GM21390 (cell line): ENCODE data around the gene MS4A7.

Experiments used
- ATAC-seq: cut with Tn5 transposase; IDR thresholded peaks from one replicate; pipeline ENCODE4 v1.9.1; 2021; ENCODE audit not compliant: unreplicated experiment

Gene MS4A7

DNA sequence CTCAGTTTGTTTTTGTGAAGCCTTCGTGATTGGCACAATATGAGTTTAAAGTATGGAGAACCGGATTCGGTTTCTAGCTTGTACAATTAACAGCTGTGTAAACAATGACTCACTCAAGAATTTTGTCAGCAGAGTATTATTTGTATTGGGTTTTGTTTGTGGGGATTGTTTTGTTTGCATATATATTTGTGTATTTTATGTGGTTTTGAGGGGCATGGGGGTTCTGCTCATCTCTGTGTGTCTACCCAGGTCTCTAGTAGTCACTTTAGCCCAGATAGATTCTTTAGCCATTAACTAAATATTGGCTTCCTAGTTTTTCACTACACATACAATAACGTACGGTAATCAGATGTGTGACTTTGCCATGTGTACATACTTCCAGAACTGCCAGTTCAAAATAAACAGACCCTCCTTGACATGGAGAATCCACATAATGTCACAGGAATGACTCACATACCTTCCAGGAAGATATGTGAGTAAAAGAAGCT is 7.5 kb upstream of the MS4A7 start:
- no peak for ATAC-seq

DNA sequence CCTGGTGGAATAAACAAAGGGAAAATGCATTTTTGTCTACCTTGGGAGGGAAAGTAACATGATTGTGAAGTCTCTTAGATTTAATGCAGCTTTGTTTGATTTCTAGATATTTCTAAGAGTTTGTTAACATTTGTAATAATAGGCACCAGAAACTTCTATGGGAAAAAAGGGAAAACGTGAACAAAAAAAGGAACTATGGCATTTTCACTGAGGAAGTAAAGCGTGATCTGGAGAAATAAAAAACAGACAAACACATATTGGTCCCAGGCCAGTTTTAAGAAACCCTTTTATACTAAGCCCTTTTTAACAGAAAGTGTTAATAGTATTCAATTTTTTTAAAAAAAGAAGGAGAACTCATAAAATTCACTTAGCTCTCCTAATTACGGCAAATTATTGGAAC is 6.9 kb upstream of the MS4A7 start:
- ATAC-seq = no peak

DNA sequence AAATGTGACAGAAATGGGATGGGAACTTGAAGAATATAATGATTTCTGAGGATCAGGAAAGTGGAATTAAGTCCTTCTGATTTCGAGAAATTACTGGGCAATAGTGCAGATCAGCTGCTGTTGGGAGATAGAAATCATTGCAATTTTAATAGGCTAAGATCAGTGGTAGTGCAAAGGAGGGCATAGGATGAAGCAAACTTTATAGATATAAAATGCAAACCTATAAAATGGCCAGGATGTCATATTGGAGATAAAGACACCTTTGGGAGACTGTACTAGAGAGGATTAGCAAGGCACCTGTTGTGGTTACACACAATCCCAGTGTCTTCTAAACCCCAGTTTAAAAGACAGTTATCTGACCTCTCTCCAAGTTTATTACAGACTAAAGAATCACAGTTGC is 6.5 kb upstream of the MS4A7 start:
- no peak for ATAC-seq

DNA sequence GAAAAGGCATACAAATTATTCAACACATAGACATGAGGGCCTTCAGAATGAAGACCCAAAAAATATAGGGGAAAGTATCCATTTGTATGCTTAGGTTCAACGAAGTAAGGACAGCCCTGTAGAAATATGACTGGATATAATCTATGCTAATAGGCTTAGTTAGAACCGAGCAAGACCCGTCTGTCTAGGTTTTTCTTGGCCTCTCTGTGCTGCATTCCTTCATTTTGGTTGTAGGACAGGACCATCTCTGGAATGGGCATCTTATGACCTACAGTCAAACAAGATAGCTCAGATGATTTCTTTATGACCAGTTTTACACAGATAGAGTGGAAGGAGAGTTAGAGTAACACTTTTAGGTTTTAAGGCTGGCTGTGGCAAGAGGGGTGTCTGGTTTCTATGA is 5.6 kb upstream of the MS4A7 start:
- ATAC-seq = no peak

DNA sequence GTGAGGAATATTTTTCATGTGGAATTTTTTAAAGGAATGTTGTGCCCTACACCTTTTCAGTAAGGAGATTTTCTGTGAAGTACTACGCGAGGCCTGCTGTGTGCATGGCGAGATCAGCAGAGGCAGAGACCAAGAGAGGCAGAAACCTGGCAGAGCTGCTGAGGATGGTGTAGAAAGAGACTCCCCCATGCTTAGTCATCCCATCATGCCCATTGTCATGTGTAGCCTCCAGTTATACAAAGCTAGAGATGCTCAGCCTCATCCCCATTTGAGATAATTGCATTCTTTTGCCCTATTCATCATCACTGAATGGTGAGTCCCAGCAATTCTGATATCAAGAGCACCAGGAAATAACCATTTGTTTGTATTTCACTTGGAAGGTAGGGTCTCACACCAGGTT is 3.0 kb upstream of the MS4A7 start:
- ATAC-seq = no peak

DNA sequence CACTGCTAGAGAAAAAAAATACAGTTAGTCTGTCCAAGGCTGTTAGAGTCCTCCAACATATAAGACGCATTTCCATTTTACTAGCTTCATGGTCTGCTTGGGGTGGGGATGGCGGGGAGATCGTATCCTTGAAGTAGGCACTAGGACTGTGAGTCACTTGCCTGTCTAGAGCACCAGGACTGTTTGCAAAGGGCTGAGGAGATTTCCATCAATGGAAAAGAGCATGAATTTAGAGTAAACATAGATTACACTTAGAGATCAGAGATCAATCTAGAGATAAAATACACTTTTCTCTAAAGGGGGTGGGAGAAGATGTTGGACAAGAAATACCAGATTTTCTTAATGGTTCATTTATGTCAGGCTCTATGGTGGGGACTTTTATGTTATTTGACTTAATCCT is 1.7 kb upstream of the MS4A7 start:
- ATAC-seq = no peak

DNA sequence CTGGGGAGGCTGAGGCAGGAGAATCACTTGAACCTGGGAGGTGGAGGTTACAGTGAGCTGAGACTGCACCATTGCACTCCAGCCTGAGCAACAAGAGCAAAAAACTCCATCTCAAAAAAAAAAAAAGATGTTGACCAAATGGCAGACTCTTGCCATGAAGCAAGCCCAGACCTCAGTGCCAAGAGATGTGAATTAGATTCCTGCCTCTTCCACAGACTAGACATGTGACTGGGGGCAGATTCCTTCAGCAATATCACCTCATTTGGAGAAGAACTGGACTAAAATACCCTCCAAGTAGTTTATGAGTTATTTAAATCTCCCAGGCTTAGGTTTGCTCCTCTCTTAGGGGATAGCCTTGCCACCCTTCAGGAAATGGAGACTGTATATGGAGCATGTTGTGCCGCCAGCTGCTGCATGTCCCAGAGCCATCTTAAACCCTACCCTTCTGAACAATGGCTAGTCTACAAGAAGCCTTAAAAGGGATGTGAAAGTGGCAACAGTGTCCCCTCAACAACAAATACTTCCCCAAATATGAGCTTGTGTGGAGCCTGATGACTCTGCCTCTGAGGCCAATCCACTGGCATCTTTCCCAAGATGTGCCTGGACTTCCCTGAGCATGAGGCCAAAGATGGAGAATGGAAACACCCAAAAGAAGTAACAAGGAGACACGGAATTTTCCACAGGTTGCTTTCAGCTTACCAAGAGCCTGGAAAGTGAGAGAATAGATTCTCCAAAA is 763 bp upstream of the MS4A7 start:
- ATAC-seq = peak; percentile 68

DNA sequence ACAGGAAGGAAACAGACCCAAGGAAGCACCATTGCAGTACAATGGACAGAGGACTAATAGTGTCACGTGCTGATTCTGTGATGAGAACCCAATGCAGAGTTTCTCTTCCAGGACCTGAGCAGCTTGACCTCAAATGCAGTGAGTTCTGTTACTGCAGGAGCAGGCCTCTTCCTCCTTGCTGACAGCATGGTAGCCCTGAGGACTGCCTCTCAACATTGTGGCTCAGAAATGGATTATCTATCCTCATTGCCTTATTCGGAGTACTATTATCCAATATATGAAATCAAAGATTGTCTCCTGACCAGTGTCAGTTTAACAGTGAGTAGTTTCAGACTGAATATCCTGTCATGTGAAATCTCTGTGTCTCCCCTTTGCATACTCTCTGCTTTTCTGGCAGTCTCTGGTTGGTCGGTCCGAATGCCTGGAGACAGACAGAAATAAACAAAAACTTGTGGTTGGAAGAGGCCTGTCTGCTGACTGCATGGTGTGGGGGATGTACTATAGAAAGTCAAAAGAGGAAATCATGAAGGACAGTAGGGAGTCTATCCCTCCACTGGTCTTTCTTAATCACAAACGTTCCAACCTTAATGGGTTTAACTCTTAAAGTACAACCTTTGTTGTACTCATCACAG is 11.1 kb downstream of the MS4A7 start:
- peak; percentile 93 for ATAC-seq

DNA sequence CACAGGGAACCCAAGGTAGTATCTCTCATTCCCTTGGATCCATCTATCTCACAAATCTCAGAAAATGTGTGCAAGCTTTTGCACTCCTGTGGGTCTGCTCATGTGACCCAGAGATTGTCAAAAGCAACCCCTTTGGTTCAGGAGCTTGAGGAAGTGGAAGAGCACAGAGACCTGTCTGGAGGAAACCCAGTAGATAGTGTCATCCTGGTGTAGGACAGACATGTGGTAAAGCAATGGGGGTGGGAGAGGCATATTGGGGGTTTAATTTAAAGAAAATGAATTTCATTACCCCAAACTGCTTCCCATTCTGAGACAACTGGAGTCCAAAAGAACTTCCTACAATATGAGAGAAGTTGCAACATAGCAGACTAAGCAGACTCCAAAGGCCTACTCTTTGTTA is 12.1 kb downstream of the MS4A7 start:
- ATAC-seq = no peak

DNA sequence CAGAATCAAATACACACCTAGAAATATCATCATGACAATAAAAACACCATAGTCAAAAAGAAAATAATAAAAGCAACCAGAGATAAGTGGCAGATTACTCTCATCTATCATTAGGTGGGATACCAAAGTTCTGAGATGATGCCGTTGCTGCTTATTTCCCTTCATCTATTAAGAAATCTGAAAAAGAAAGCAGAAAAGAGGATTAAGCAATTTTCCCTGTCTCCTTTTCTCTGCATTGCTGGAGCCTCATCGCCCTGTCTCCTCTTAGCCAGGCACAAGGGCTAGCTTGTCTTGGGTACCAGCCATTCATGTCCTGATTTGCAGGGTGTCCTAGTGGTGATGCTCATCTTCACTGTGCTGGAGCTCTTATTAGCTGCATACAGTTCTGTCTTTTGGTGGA is 14.0 kb downstream of the MS4A7 start:
- no peak for ATAC-seq

DNA sequence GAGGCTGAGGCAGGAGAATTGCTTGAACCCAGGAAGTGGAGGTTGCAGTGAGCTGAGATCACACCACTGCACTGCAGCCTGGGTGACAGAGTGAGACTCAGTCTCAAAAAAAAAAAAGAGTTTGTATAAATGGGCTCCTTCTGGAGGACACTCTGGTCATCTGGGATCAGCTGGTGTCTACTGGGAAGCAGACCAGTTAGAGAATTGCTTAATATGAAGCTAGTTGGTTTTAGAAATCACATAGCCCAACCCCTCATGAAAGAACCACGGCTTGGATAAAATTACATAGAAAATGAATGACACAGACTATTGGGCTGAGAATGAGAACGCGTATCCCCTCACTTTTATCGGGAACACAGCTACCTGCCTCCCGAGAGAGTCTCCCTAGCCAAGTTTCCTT is 14.7 kb downstream of the MS4A7 start:
- ATAC-seq = no peak

DNA sequence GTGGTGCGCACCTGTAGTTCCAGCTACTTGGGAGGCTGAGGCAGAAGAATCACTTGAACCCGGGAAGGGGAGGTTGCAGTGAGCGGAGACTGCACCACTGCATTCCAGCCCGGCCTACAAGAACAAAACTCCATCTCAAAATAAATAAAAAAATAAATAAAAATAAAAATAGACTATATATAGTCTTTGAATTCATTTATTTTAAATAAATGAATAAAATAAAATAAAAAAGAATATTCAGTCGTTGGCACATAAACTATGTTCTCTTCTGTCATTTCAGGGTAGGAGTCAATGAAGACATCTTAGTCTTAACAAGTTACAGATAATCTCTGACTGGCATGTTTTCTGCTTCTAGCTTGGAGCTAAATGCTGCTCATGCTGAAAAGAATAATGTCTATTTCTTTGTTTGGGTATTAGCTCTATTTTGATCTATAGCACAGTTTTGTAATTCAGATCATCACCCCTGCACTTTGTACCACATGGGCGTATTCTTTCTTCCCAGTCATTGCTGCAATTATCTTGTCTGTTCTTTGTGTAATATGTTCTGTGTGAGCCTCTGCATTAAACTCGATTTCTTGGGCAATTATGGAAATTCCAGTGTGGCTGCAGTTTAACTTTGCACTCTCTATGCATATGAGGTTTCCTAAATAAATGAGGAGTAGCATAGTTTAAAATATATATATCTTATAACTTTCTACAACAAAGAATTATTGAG is 16.5 kb downstream of the MS4A7 start:
- ATAC-seq = no peak

DNA sequence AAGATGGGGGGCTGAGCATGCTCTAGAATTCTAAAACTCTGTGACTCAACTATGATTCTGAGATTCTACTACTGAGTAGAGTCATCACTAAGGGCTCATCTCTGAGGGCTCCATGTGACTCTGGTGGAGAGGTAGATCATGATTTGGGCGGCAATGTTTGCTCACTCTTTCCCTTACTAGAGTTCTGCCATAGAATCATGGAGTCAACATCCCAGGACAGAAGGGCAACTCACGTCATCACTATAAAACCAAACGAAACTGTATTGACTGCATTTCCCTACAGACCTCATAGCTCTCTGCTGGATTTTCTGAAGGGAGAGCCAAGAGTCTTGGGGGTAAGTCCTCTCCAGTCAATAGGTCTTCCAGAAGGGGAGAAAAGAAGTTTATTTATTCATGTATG is 18.1 kb downstream of the MS4A7 start, which contains the start of gene MS4A14:
Gene MS4A14, plus strand, starts transcription at position 78 of the 400 bp plus-strand sequence. Its CDS starts 120 bp downstream, at position 198.
- peak; percentile 16 for ATAC-seq

DNA sequence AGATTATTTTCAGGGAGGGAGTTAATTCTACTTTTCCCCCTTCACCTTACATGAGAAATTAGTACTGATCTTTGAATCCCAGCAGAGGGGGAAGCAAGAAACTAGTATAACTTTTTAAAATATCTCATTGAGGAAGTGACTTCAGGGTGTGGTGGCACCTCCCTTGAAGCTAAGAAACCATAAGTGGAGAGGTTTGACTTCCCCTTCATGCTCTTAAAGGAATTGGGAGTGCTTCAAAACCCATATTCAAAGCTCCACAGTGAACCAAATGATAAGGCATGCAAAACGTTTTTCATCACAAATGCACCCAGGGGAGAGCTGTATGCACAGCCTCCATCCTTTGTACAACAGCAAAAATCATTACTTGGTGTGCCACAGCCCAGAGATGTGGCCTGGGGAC is 18.5 kb downstream of the MS4A7 start:
- peak; percentile 83 for ATAC-seq

DNA sequence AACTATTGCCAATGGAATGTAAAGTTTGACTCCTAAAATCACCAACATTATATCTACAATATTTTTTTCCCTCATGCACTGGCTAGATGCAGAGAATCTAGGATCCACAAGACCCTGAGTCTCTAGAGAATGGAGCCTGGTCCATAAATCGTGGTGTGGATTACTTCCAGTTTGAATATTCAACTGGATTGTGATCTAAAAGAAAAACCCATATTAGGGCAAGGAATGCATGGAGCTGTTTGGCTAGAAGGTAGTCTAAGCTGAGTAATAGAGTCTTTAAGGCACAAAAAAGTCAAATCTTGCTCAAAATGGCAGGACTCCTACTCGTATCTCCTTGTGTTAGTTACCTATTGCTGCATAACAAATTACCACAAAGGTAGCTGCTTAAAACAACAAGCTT is 41.7 kb downstream of the MS4A7 start:
- no peak for ATAC-seq

DNA sequence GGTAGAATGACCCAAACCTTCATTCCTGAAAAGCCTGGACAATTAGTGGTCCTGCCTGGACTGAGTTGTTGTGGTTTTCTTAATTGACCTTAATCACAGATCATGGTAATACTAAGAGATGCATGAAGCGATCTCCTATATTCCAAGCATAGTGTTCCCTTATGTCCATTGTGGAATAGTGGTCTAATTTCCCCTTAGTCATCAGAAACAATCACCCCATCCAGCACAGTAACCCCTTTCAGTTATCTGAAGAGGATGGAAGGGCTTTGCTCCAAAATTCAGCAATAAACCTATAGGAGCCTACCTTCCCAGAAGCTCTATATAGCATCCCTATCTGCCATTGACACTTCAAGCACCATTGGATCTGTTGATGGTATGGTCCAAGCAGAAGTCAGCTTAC is 44.3 kb downstream of the MS4A7 start:
- ATAC-seq = no peak

DNA sequence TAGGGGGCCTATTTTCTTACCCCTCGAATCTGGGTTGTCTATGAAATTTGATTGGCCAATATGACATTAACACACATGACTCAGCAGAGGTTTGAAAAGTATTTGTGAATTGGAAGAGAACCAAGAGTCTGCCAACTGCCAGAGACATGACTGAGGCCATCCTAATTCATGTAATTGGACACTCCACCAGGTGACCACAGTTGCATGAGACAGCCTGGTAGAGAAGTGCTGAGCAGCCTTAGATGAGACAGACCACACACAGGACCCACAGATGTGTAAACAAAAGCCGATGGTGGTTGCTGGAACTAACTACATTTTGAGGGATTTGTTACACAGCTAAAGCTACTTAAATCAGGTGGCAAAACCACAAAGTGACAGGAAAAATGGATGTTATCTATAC is 50.2 kb downstream of the MS4A7 start:
- ATAC-seq = no peak

DNA sequence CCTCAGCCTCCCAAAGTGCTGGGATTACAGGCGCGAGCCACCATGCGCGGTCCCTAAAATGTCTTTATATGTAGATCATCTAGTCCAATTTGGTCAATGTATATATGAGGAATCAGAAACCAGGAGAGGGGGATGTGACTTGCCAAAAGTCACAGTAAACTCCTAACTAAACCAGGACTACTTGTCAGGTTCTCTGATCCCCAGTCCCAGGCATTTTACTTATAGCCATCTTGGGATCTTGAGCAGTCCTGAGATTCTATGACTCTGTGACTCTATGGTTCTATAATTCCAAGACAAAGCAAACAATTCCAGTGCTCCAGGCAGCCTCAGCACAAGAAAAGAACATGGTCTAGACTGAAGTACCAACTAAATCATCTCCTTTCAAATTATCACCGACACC is 50.9 kb downstream of the MS4A7 start, which contains the start of gene MS4A5:
Gene MS4A5, plus strand, starts transcription at position 301 of the 400 bp plus-strand sequence. CDS start 103 bp downstream, outside the sequence.
- no peak for ATAC-seq

DNA sequence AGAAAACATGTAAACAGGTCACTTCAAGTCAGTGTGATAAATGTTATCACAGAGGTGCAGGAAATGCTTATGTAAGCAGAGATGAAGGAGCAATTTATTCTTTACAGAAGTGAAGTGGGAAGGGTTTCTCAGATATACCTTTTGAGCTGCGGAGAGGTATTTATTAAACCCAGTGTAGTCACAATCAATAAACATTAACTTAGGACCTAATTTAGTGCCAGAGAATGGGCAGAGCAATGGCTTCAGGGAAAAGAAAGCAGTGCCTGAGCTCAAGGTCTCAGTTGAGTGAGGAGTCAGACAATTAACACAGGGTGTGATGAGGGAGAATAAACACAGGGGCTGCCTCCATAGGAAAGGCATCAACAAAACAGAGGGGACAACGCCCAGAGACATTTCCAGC is 52.9 kb downstream of the MS4A7 start:
- ATAC-seq = no peak

DNA sequence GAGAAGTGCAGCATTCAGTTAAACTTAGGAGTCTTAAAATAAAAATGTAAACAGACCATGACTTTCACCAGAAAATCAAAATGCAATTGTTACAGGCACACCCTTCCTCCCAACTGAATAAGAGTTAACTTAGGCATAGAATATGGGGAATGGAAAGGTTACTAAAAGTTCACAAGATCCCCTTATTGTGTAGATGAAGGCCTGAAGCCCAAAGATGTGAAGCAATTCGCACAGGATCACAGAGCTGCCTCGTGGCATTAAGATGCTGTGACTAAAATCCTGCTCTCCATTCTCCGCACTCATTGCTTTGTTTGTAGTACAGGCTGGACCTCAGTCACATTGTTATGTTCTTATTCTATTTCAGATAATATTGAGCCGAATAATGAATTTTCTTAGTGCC is 55.1 kb downstream of the MS4A7 start:
- no peak for ATAC-seq
